Adrenal gland (tissue), 12 donors: Measurements from ENCODE around the gene JAM3. TPM values are rescaled to one million over a fixed set of nuclear protein-coding genes. Genes with fewer than 3 reads are reported as not detected.

ENCODE experiments used
- polyA plus RNA-seq, 3 donors: library from polyadenylated mRNA; stranded (reverse); fragments of 200-250 nt in 2 of 3; fragments of 350-450 nt in 1 of 3; fragmentation: Illumina TruSeq in 1 of 3; extraction: RNeasy Lipid Tissue Mini Kit (QIAGEN cat#74804) in 1 of 3; gene quantifications; one replicate each; pipeline ENCODE4 v1.2.3, GENCODE V29; 2013 to 2014
- total RNA-seq, 9 donors: library from RNA; depleted of rRNA in 4 of 9; stranded (reverse); fragments of >200 nt in 4 of 9; fragments of 120-200 nt in 1 of 9; fragmentation: NEBNext Ultra II Directional in 1 of 9; extraction: Animal tissue kit (Norgen Biotek cat#: 25700) in 1 of 9; gene quantifications; one replicate each; pipeline versions ENCODE4 v1.1.0 to v1.2.4, GENCODE V29; 2013 to 2023
- donor health status: healthy with polysubstance abuse.
- donor health status: Bipolar disorder and iron deficiency.
- donor health status: DM: yes; HTN: yes; CAD: no.
- donor health status: DM: no; HTN: no; CAD: no.
- donor health status: DM: no; HTN: no; CAD: no.
- donor health status: DM: yes; HTN: yes; CAD: no.

Gene JAM3
- total and polyA plus RNA-seq, 12 donors = 18.0 to 42.2 (median 31.9) TPM

Other genes starting within 250 kb of the JAM3 start
- gene SPATA19, start 223.6 kb upstream of the JAM3 start, total RNA-seq = not detected
- not detected for gene SPATA19, start 223.6 kb upstream of the JAM3 start, polyA plus RNA-seq
- gene IGSF9B, start 112.1 kb upstream of the JAM3 start, total RNA-seq = 1 to 10 TPM in 5 of 9 donors, under 1 TPM in 4; 0.12 to 5.3 (median 1.1) TPM
- gene IGSF9B, start 112.1 kb upstream of the JAM3 start, polyA plus RNA-seq = 10 to 100 TPM in 1 of 3 donors, 1 to 10 TPM in 2; 1.8 to 23.4 (median 2.3) TPM
- 10 to 100 TPM in 8 of 9 donors, 1 to 10 TPM in 1; 9.5 to 25.6 (median 17.3) TPM for gene NCAPD3, start 154.9 kb downstream of the JAM3 start, total RNA-seq
- 10 to 100 TPM in 1 of 3 donors, 1 to 10 TPM in 2; 6.0 to 10.4 (median 8.5) TPM for gene NCAPD3, start 154.9 kb downstream of the JAM3 start, polyA plus RNA-seq
- gene VPS26B, start 155.6 kb downstream of the JAM3 start, total RNA-seq = 10 to 100 TPM; 34.7 to 74.6 (median 45.3) TPM
- 10 to 100 TPM; 25.3 to 37.7 (median 25.4) TPM for gene VPS26B, start 155.6 kb downstream of the JAM3 start, polyA plus RNA-seq
- gene THYN1, start 184.3 kb downstream of the JAM3 start, total RNA-seq = 10 to 100 TPM; 32.8 to 91.0 (median 47.9) TPM
- gene THYN1, start 184.3 kb downstream of the JAM3 start, polyA plus RNA-seq = 10 to 100 TPM; 59.4 to 74.0 (median 60.7) TPM
- 10 to 100 TPM; 24.7 to 45.0 (median 35.7) TPM for gene ACAD8, start 184.5 kb downstream of the JAM3 start, total RNA-seq
- 10 to 100 TPM; 22.4 to 27.1 (median 23.3) TPM for gene ACAD8, start 184.5 kb downstream of the JAM3 start, polyA plus RNA-seq
- under 1 TPM in 4 of 9 donors, not detected in 5; 0.06 to 0.64 (median 0.19) TPM for gene GLB1L3, start 207.3 kb downstream of the JAM3 start, total RNA-seq
- gene GLB1L3, start 207.3 kb downstream of the JAM3 start, polyA plus RNA-seq = 1 to 10 TPM in 1 of 3 donors, under 1 TPM in 2; 0.51 to 1.4 (median 0.61) TPM